GM18526 (cell line): ENCODE data around the gene RNU1-4.
"Not testable (repeated sequence)": the region's sequence is repeated elsewhere in the genome, so short reads cannot be mapped to it uniquely, and the experiment has no call there.

Source experiments
- POLR2A ChIP-seq: IDR thresholded peaks from 3 replicates; pipeline ENCODE4 v1.6.1; 2011; ENCODE audit not compliant: insufficient read length; ENCODE audit errors: extremely low read depth

The RNU1-4 gene

GRCh38 chr1:16740047-16740964 is at the start of gene RNU1-4:
Gene RNU1-4 (plus strand): TSS chr1:16740516.
- not testable (repeated sequence) for TF ChIP-seq POLR2A

DNA sequence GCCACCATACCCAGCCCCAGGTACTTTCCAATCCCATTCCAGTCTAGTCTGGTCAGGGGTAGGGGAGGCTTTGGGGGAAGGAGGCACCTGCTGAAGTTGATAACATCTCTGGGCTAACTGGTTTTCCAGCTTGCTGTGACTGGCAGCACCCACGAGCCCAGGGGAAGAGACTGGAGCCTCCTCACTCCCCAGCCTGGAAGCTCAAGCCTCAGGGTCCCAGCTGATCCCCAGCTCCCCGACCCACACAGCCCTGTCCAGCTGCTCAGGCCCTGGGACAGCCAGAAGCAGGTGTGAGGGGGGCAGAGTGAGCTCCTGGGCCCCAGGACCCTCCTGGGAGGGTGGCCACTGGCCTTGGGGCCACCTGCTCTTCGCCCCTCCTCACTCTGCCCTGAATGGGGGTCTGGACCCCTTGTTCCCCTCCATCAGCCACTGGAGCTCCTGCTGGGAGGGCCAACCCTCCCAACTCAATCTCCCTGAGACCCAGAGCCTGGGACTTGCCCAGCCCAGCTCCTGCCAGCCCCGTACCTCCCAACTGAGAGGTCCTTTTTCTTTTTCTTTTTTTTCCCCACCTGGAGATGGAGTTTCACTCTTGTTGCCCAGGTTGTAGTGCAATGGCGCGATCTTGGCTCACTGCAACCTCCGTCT is 23.5 kb upstream of the RNU1-4 start:
- TF ChIP-seq POLR2A: no peak

GRCh38 chr1:16717336-16718098 is 22.8 kb upstream of the RNU1-4 start:
- TF ChIP-seq POLR2A: no peak

- no peak for TF ChIP-seq POLR2A
Measured at GRCh38 chr1:16718908-16719533, 21.3 kb upstream of the RNU1-4 start.

- TF ChIP-seq POLR2A: no peak
Measured at GRCh38 chr1:16719571-16720350, 20.6 kb upstream of the RNU1-4 start.

- TF ChIP-seq POLR2A: no peak
Measured at GRCh38 chr1:16720351-16721223, 19.7 kb upstream of the RNU1-4 start.

GRCh38 chr1:16721871-16722641 is 18.3 kb upstream of the RNU1-4 start:
- TF ChIP-seq POLR2A: no peak

DNA sequence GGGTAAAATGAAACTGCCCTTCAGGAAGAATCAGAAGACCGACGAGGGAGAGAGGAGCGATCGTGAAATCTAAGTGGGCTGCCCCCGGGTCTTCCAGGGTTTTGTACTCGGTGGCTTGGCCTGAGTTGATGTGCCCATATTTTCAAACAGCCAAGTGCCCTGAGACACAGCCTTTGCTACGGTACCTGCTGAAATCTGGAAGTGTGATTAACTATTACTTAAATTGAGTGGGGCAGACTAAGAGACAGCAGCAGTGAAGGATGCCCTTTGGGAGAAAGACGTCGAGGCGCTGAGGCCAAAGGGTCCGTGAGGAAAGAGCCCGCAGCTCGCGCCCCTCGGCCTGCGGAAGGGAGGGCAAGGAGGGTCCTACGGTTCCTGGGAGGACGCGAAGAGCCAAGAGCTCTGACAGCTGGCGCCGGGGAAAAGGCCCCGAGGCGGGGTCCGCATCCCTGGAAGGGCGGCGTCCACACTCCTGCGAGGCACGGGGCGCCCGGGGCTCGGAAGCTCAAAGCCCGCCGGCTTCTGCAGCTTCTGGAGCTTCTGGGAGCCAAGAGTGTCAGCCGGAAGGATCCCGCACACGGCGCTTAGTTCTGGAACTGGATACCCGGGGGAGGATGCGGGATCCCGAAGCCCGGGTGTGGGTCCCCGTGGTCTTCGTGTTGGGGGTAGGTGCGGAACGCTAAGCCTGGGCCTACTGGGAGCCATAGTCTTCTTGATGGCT is 15.4 kb upstream of the RNU1-4 start:
- no peak for TF ChIP-seq POLR2A

GRCh38 chr1:16727190-16728111 is 12.9 kb upstream of the RNU1-4 start:
- no peak for TF ChIP-seq POLR2A
